H1 (cell line): ENCODE measurements around the gene SLC39A8. TPM values are rescaled to one million over a fixed set of nuclear protein-coding genes. Genes with fewer than 3 reads are reported as not detected.

Source experiments
- CTCF ChIA-PET: fragments of 300-600 bp; sonication (Branson Sonifier 250); formaldehyde crosslinking; loops from one replicate; lab custom pipeline; 2021; ENCODE audit not compliant: partially characterized antibody; lab: Charles Lee
- POLR2A ChIA-PET: fragments of 300-600 bp; sonication (Branson Sonifier 250); formaldehyde crosslinking; loops from one replicate; lab custom pipeline; 2021; ENCODE audit warnings: inconsistent platforms; ENCODE audit not compliant: partially characterized antibody; lab: Charles Lee
- DNase-seq, 2 experiments: peaks; one replicate each; pipeline versions ENCODE4 v3.0.0 to v3.0.0-alpha.2; 2010 to 2022; ENCODE audit warnings: low spot score in 2 of 2, low read depth in 1 of 2, mixed read lengths in 1 of 2
- FAIRE-seq: peaks from 2 replicates; lab custom pipeline; 2011; peaks lifted over from hg19 to GRCh38; lab: Jason Lieb, UNC
- H2AFZ ChIP-seq: 2 replicates; pipeline ENCODE4 v1.8.1; 2012; ENCODE audit warnings: low read length, inconsistent platforms
- H2AK5ac ChIP-seq: 2 replicates; pipeline ENCODE4 v1.6.1; 2013; ENCODE audit warnings: low read depth, low read length
- H2BK120ac ChIP-seq: replicated peaks from 2 replicates; pipeline ENCODE3; 2013; ENCODE audit warnings: low read depth, low read length, inconsistent platforms
- H2BK12ac ChIP-seq: 2 replicates; pipeline ENCODE4 v1.6.1; 2013; ENCODE audit warnings: low read depth, low read length
- H2BK15ac ChIP-seq: 2 replicates; pipeline ENCODE4 v1.6.1; 2013; ENCODE audit warnings: low read length
- H2BK20ac ChIP-seq: 2 replicates; pipeline ENCODE4 v1.6.1; 2013; ENCODE audit warnings: low read length
- H2BK5ac ChIP-seq: 2 replicates; pipeline ENCODE4 v1.6.1; 2013; ENCODE audit warnings: low read depth, low read length
- H3K14ac ChIP-seq: 2 replicates; pipeline ENCODE4 v1.6.1; 2013; ENCODE audit warnings: inconsistent platforms; ENCODE audit not compliant: insufficient read length
- H3K18ac ChIP-seq: 2 replicates; pipeline ENCODE4 v1.6.1; 2013; ENCODE audit warnings: low read length; ENCODE audit errors: extremely low read depth
- H3K23ac ChIP-seq: 2 replicates; pipeline ENCODE4 v1.6.1; 2013; ENCODE audit warnings: inconsistent platforms; ENCODE audit not compliant: insufficient read length
- H3K23me2 ChIP-seq: 2 replicates; pipeline ENCODE4 v1.6.1; 2013; ENCODE audit warnings: low read depth, low read length
- H3K27ac ChIP-seq: 2 replicates; pipeline ENCODE4 v1.6.1; 2011; ENCODE audit warnings: low read depth, low read length, inconsistent platforms
- H3K27me3 ChIP-seq, 4 experiments: replicated peaks in 1 of 4; 1 replicate in 1 of 4; 2 replicates in 3 of 4; pipeline versions ENCODE4 v1.6.1 to v1.8.1; 2011 to 2013; ENCODE audit warnings: low read length in 3 of 4, mild to moderate bottlenecking in 3 of 4, inconsistent platforms in 2 of 4, mixed read lengths in 2 of 4, moderate library complexity in 1 of 4; ENCODE audit not compliant: control insufficient read depth in 3 of 4, insufficient read depth in 3 of 4; ENCODE audit errors: extremely low read depth in 1 of 4
- H3K36me3 ChIP-seq, 4 experiments: 2 replicates each; pipeline versions ENCODE4 v1.6.1 to v1.8.1; 2011 to 2013; ENCODE audit warnings: mild to moderate bottlenecking in 4 of 4, low read length in 3 of 4, moderate library complexity in 2 of 4, control low read depth in 1 of 4, inconsistent platforms in 1 of 4; ENCODE audit not compliant: insufficient read depth in 4 of 4, control insufficient read depth in 2 of 4
- H3K4ac ChIP-seq: replicated peaks from 2 replicates; pipeline ENCODE3; 2013; ENCODE audit warnings: low read length, low read depth, mixed read lengths, inconsistent platforms; ENCODE audit not compliant: insufficient read length
- H3K4me1 ChIP-seq, 4 experiments: replicated peaks in 1 of 4; 1 replicate in 1 of 4; 2 replicates in 3 of 4; pipeline versions ENCODE4 v1.6.1 to v1.8.1; 2011 to 2013; ENCODE audit warnings: low read length in 3 of 4, inconsistent platforms in 2 of 4, mixed read lengths in 1 of 4; ENCODE audit not compliant: insufficient read depth in 4 of 4, control insufficient read depth in 3 of 4
- H3K4me2 ChIP-seq, 2 experiments: 2 replicates each; pipeline versions ENCODE4 v1.6.1 to v1.8.1; 2011 to 2013; ENCODE audit warnings: low read depth in 2 of 2, low read length in 2 of 2, control low read depth in 1 of 2, inconsistent platforms in 1 of 2, mild to moderate bottlenecking in 1 of 2; ENCODE audit not compliant: insufficient read depth in 1 of 2
- H3K4me3 ChIP-seq, 4 experiments: fragments of 200-600, 300-600 bp in 1 of 4; sonication (generic), shearing (Covaris generic), sonication (Bioruptor Twin) in 1 of 4; 2 replicates each; pipeline versions ENCODE4 v1.5.1 to v1.8.1; 2011 to 2016; ENCODE audit warnings: low read length in 4 of 4, low read depth in 3 of 4, control low read depth in 2 of 4, inconsistent platforms in 2 of 4, mild to moderate bottlenecking in 2 of 4, mixed read lengths in 1 of 4, moderate library complexity in 1 of 4; ENCODE audit not compliant: insufficient read depth in 2 of 4; ENCODE audit errors: extremely low read depth in 1 of 4
- H3K56ac ChIP-seq: replicated peaks from 2 replicates; pipeline ENCODE3; 2013; ENCODE audit warnings: low read depth, mild to moderate bottlenecking, mixed read lengths, low read length, inconsistent platforms; ENCODE audit not compliant: insufficient read length
- H3K79me1 ChIP-seq: 2 replicates; pipeline ENCODE4 v1.6.1; 2013; ENCODE audit warnings: low read depth, low read length, control low read depth
- H3K79me2 ChIP-seq, 2 experiments: 2 replicates each; pipeline versions ENCODE4 v1.6.1 to v1.8.1; 2012 to 2013; ENCODE audit warnings: low read length in 2 of 2, mild to moderate bottlenecking in 2 of 2, inconsistent platforms in 1 of 2; ENCODE audit not compliant: insufficient read depth in 2 of 2, control insufficient read depth in 1 of 2
- H3K9ac ChIP-seq, 4 experiments: replicated peaks in 1 of 4; 1 replicate in 1 of 4; 2 replicates in 3 of 4; pipeline versions ENCODE4 v1.6.1 to v1.8.1; 2011 to 2013; ENCODE audit warnings: low read depth in 3 of 4, low read length in 3 of 4, control low read depth in 2 of 4, mild to moderate bottlenecking in 2 of 4, moderate library complexity in 2 of 4, inconsistent platforms in 1 of 4; ENCODE audit errors: extremely low read depth in 1 of 4
- H3K9me3 ChIP-seq, 2 experiments: 2 replicates each; pipeline versions ENCODE4 v1.6.1 to v1.8.1; 2012 to 2013; ENCODE audit warnings: mild to moderate bottlenecking in 2 of 2, moderate library complexity in 2 of 2, control low read depth in 1 of 2, inconsistent platforms in 1 of 2, low read depth in 1 of 2, low read length in 1 of 2, mixed read lengths in 1 of 2; ENCODE audit not compliant: insufficient read depth in 2 of 2
- H4K20me1 ChIP-seq, 2 experiments: replicated peaks in 1 of 2; 2 replicates each; pipeline versions ENCODE3 to v1.8.1; 2011 to 2013; ENCODE audit warnings: inconsistent platforms in 2 of 2, low read length in 2 of 2, mild to moderate bottlenecking in 1 of 2; ENCODE audit not compliant: insufficient read depth in 2 of 2, control insufficient read depth in 1 of 2
- H4K5ac ChIP-seq: 2 replicates; pipeline ENCODE4 v1.6.1; 2013; ENCODE audit warnings: low read length, low read depth, mixed read lengths, inconsistent platforms; ENCODE audit not compliant: insufficient read length
- H4K8ac ChIP-seq: 2 replicates; pipeline ENCODE4 v1.8.0; 2013; ENCODE audit warnings: mild to moderate bottlenecking, moderate library complexity, low read length, inconsistent platforms; ENCODE audit not compliant: insufficient read depth; ENCODE audit errors: extremely low read depth
- H4K91ac ChIP-seq: replicated peaks from 2 replicates; pipeline ENCODE3; 2013; ENCODE audit warnings: low read length, mixed read lengths, inconsistent platforms; ENCODE audit not compliant: insufficient read length
- BCL11A ChIP-seq, 2 experiments: IDR thresholded peaks; one replicate each; pipeline ENCODE4 v1.6.1; 2011; ENCODE audit warnings: low read depth in 2 of 2, low read length in 2 of 2, mild to moderate bottlenecking in 2 of 2
- EP300 ChIP-seq, 2 experiments: IDR thresholded peaks; 1 replicate in 1 of 2; 2 replicates in 1 of 2; pipeline ENCODE4 v1.6.1; 2011 to 2012; ENCODE audit warnings: low read depth in 2 of 2, low read length in 2 of 2, mild to moderate bottlenecking in 2 of 2, borderline replicate concordance in 1 of 2, inconsistent platforms in 1 of 2, moderate library complexity in 1 of 2
- HDAC6 ChIP-seq: IDR thresholded peaks from one replicate; pipeline ENCODE4 v1.7.1; 2012; ENCODE audit warnings: low read depth, mild to moderate bottlenecking, inconsistent platforms, low read length, moderate library complexity
- SIX5 ChIP-seq: IDR thresholded peaks from 2 replicates; pipeline ENCODE4 v1.6.1; 2011; ENCODE audit warnings: mild to moderate bottlenecking, low read depth, low read length
- WGBS, 2 experiments: shearing (Covaris generic) in 1 of 2; methylation state at CpG; one replicate each; pipeline versions ENCODE4 v1.1.6 to v1.1.7; 2013 to 2015; ENCODE audit warnings: low lambda C conversion rate in 2 of 2, mixed read lengths in 2 of 2, inconsistent platforms in 1 of 2, low coverage in 1 of 2, missing lambda C conversion rate in 1 of 2; ENCODE audit not compliant: insufficient replicate concordance in 2 of 2, insufficient coverage in 1 of 2, insufficient read length in 1 of 2; ENCODE audit errors: extremely low coverage in 1 of 2, missing lambda C conversion rate in 1 of 2; 5-methylcytosine and 5-hydroxymethylcytosine counted together
- polyA plus RNA-seq, 7 experiments: library from polyadenylated mRNA; depleted of rRNA in 3 of 7; stranded (reverse) in 5 of 7; unstranded in 2 of 7; fragments of >200 nt in 5 of 7; fragments of 200-250 nt in 2 of 7; gene quantifications; 1 replicate in 5 of 7; 2 replicates in 1 of 7; 4 replicates in 1 of 7; pipeline versions ENCODE4 v1.2.1 to v1.2.3, GENCODE V29; 2011 to 2013; ENCODE audit warnings: missing spikeins in 2 of 7, mixed read lengths in 2 of 7
- total RNA-seq: library from RNA; stranded (reverse); fragmentation: NEBNext Ultra II Directional; extraction: Animal tissue kit (Norgen Biotek cat#: 25700); gene quantifications from 2 replicates; pipeline ENCODE4 v1.2.1, GENCODE V29; 2021

The SLC39A8 gene
- total and polyA plus RNA-seq, 2 of the 8 experiments (the other 6 are each of a cell fraction or from before 2014, with no cell fraction given): 6.4 to 38.7 TPM

- H3K14ac ChIP-seq: no peak overlapping the region
- H3K9me3 ChIP-seq: no peaks in the 10 kb centered on the region
- H3K4me3 ChIP-seq: no peak overlapping the region
- H3K27me3 ChIP-seq: no peaks in the 10 kb centered on the region
- no peak overlapping the region for H3K23ac ChIP-seq
- H3K79me2 ChIP-seq: no peaks in the 10 kb centered on the region
- peaks cover 0 to 11% (median 6%) of the 10 kb centered on the region in 4 experiments; a peak in 4 of 7 replicates for H3K4me1 ChIP-seq
- ChIA-PET CTCF (interaction anchor here (0.6 to 1.3 kb wide), 3 partner anchors 41 to 712 kb away, joined by 3 to 5 read pairs (median 3); no protein-coding TSS in a partner anchor), POLR2A (no interaction called here)
- no peak overlapping the region for H4K8ac ChIP-seq
- no peak overlapping the region for H3K9ac ChIP-seq
- no peak overlapping the region for H2BK15ac ChIP-seq
- H3K27ac ChIP-seq: no peak overlapping the region
- H2BK5ac ChIP-seq: no peak overlapping the region
- no peak overlapping the region for H4K5ac ChIP-seq
- H2AFZ ChIP-seq: no peak overlapping the region
- H4K91ac ChIP-seq: no peak overlapping the region
- H3K4me2 ChIP-seq: no peak overlapping the region; a peak in 1 of 4 replicates
- H3K4ac ChIP-seq: no peak overlapping the region
- FAIRE-seq (no peak), DNase-seq (no peak)
- H2BK12ac ChIP-seq: no peak overlapping the region
- H4K20me1 ChIP-seq: no peaks in the 10 kb centered on the region
- no peak overlapping the region for H2BK120ac ChIP-seq
- H3K36me3 ChIP-seq: no peaks in the 10 kb centered on the region
- H3K18ac ChIP-seq: no peak overlapping the region
- H2BK20ac ChIP-seq: no peak overlapping the region
- TF ChIP-seq HDAC6 (no peak), SIX5 (no peak), EP300 (IDR thresholded peaks at IDR 0.05; ENCODE audit: borderline replicate concordance in 1 of 2, low read depth in 2 of 2, low read length in 2 of 2) (no peak), BCL11A (IDR thresholded peaks at IDR 0.05; ENCODE audit: low read depth in 2 of 2, low read length in 2 of 2) (no peak)
- H2AK5ac ChIP-seq: no peak overlapping the region
- no peaks in the 10 kb centered on the region for H3K79me1 ChIP-seq
- WGBS, 2 experiments: 68% methylated on average over 2 of the region's 2 CpGs; no CpG with 5 or more reads in 1 of the 2 experiments
- no peaks in the 10 kb centered on the region for H3K23me2 ChIP-seq
- H3K56ac ChIP-seq: no peak overlapping the region
Observed at GRCh38 chr4:102390438-102390837, 45.2 kb upstream of the SLC39A8 start.
